LNCAP (cell line): ENCODE measurements around the gene TFAP2D.

ENCODE experiments used
- TF ChIP-seq, protein P1 (sequence below): fragments of 450-650 bp; IDR thresholded peaks from 2 replicates; pipeline ENCODE4 v1.5.1; 2017; ENCODE audit warnings: mild to moderate bottlenecking

TFAP2D gene

DNA sequence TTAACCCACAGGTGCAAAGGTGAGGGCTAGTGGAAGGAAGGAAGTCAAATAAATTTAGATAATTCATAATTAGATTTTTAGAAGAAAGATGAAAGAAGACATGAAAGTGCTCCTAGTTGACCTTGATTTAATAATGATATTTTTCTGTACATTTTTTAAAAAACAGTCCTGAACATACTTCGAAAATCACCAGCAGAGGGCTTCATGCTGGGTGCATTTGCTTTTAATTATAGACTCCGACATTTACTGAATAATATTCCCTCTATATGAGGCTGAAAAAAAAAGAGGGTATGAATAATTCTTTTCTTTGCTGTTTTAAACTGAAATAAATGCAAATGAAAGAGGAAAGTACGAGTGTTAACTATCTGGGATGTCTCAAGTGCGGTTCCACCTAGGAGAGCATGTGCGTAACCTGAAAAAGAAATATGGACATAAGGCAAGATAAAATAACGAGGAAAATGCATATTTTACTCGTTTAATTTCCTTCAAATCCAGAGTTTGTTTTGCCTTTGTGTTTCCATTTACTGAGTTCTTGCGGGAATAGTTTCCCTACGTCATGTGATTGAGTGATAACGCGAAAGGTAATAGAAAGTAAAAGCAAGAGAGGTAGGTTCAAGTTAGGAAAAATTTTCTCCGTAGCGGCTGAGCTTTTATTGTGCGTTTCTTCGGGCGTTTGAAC is 102.2 kb downstream of the TFAP2D start:
- TF ChIP-seq, protein P1, sequence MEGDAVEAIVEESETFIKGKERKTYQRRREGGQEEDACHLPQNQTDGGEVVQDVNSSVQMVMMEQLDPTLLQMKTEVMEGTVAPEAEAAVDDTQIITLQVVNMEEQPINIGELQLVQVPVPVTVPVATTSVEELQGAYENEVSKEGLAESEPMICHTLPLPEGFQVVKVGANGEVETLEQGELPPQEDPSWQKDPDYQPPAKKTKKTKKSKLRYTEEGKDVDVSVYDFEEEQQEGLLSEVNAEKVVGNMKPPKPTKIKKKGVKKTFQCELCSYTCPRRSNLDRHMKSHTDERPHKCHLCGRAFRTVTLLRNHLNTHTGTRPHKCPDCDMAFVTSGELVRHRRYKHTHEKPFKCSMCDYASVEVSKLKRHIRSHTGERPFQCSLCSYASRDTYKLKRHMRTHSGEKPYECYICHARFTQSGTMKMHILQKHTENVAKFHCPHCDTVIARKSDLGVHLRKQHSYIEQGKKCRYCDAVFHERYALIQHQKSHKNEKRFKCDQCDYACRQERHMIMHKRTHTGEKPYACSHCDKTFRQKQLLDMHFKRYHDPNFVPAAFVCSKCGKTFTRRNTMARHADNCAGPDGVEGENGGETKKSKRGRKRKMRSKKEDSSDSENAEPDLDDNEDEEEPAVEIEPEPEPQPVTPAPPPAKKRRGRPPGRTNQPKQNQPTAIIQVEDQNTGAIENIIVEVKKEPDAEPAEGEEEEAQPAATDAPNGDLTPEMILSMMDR = peak; percentile 59

DNA sequence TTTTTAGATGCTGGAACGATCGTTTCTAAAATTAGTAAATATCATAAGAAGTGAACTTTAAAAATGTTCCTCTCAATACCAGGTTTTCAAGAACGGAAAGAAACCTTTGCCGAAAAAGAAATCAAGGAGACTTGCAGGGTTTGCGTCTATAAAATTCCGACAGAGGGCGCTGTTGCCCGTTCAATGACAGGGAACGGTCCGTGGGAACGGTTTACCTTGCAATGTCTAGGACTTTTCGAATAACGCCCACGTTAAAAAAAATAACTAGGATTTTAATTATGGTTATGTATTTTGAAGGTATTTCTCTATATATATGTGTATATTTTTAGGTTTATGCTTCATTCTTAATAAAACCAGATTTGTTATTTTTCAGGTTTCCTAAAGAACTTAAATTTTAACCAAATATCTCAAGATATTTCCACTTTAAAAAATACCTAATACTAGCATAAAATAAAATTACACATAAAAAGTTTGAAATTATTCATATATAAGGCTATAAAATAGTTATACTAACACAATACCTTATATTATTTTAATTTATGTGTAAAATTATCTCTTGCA is 102.9 kb downstream of the TFAP2D start:
- TF ChIP-seq, protein P1 = peak; percentile 48

DNA sequence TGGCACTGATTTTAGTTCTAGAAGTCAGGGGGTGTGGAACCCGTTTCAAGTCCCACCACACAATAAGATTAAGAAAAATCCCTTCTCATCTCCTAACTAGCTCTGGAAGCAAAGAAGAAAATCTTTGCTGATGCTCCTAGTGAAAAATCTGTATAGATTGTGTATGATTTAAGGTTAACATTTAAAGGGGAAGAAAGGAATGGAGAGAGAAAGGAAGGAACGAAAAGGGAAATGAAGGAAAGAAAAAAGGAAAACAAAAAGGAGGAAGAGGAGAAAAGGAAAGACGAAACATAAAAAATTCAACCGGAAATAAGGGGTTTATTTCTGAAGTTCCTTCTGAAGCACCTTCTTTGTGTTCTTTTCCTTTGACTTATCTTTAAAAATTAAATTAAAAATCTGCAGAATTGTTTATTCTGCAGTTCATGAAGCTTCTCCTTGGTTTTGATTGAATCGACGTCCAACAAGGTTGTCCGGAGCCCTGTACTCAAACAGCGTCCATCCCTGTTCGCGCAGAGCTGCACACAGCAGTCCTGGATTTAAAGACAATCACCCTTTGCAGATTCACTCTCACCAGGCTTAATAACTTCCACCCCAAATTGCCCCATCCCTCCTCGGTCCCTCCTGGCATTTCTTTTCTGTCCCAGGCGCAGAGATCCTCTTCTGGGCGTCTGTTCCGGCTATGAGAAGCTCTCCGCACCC is 103.8 kb downstream of the TFAP2D start:
- TF ChIP-seq, protein P1 = no peak

DNA sequence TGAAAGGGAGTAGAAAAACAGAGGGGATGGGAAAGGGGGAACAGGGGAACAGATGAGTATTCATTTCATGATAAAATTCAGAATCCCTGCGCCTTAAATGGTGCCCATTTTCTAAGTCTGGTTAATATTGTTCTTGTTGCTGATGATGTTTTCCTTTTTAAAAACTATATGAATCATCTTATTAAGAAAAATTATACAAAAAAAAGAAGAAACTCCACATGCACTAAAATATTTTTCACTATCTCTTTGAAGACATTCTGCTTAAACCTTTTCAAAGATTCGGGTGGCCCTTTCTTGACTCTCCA is 104.3 kb downstream of the TFAP2D start:
- TF ChIP-seq, protein P1 = no peak

DNA sequence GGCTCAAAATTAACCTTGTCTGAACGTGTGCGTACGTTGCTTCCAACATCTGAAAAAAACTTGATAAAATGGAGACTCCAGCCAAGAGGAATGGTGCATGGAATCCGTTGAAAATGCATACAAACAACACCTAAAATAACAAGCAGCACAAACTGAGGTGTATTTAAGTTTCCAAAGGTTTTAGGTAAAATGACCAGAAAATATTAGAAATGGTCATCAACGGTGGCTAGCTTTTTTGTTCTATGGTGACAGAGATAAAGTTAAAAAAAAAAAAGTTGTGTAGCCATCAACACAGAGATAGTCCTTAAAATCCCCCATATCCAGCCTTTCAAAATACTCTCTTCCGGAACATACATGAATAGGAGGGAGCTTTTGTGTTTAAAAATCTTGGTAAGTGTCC is 104.7 kb downstream of the TFAP2D start:
- TF ChIP-seq, protein P1 = no peak

DNA sequence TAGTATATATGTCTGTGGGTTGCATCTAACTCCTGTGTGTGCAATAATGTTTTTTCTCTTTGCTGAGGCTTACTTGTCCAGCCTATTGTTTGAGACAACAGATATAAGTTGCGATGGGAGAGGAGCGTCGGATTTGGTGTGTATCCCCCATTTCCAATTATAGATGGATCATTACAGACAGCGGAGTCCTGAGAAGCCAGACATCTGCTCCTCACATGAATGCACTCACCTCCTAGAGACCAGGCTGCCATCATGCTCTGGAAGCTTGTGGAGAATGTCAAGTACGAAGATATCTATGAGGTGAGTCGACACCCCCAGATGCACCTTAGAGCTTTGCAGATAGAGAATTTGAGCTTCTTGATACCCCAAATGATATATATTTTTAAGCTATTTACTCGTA is 105.3 kb downstream of the TFAP2D start, which contains the start of gene TFAP2B:
Gene TFAP2B (plus strand): TSS at position 199 of the 400 bp plus-strand sequence. CDS start 21 bp downstream, at position 220.
- TF ChIP-seq, protein P1 = no peak

DNA sequence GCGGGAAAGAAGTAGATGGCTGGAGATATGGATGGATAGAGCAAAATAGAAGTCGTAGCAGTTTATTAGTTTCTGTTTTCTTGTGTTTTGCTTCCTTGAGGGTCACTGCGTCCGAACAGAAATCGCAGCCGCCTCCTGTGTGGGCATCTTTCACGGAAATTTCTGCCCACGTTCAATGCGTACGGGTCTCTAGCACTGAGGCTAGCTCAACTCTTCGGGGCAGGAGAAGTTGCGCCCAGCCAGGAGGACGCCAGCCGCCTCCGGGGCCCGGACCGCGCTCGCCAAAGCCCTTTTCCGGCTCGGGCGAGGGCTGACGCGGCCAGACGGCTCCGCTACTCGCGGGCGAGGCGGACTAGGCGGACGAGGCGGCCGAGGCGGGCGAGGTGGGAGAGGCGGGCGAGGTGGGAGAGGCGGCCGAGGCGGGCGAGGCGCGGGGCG is 106.2 kb downstream of the TFAP2D start:
- TF ChIP-seq, protein P1 = no peak
